Stimulated activated CD4-positive, alpha-beta T cell treated with anti-CD3 and anti-CD28 coated beads, Interleukin-4, amount 100 ng/mL, for 48 hours (primary cell): Measurements from ENCODE around the gene COX17.

Experiments
- DNase-seq, 2 donors: peaks; one replicate each; pipeline ENCODE4 v3.0.0-alpha.2; 2020; ENCODE audit warnings: low read depth in 2 of 2

COX17 gene

DNA sequence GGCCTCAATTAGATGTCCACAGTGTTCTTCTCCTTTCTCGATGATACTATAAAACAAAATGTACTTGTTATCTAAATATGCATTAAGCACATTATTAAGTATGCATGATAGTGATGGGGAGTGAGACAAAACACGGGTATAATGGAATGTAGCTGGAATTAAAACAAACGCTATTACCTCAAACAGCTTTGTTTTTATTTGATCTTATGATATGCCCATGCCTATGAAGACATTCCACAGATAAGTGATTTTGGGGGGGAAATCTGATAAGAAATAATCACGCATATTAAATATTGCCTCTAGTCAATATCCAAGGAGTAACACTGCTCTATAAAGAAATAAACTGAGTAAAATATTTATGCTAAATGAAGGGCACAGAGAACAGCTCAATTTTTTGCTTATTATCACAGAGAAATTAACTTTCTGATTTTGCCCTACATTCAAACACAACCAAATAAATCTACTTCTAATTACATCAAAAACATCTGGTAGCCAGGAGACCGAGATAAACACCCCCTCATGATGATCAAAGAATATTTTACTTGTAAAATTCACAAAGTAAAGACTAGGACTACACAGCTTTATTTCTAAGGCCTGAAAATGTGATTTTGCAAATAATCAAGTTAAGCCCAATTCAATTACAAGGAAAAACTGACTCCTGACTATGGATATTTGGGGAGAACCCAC lies 1.9 kb downstream of the COX17 start:
- no peak for DNase-seq

DNA sequence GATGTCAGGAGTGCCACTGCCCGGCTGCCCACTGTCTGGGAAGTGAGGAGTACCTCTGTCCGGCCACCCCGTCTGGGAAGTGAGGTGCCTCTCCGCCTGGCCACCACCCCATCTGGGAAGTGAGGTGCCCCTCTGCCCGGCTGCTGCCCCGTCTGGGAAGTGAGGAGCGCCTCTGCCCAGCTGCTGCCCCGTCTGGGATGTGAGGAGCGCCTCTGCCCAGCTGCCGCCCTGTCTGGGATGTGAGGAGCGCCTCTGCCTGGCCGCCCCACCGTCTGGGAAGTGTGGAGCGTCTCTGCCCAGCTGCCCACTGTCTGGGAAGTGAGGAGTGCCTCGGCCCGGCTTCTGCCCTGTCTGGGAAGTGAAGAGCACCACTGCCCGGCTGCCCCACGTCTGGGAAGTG lies 3.3 kb downstream of the COX17 start:
- DNase-seq, result no peak

DNA sequence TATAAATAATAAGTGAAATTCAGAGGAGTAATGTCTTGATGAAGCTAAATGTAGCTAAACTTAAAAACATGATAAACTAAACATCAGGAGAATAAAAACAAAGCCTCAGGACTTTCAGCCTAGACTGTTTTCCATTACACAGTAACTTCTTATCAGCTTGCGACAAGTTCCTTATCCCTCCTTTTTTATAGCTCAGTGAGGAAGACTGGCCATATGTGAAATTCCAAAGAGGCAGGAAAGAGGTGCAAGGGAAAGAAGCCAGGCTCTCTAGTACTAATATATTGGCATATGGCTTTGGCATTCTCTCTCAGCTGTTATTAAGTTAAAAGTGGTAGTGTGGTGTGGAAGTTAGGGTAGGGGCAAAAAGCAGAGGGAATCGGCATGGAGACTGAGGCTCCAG lies 4.4 kb downstream of the COX17 start:
- DNase-seq, result no peak

DNA sequence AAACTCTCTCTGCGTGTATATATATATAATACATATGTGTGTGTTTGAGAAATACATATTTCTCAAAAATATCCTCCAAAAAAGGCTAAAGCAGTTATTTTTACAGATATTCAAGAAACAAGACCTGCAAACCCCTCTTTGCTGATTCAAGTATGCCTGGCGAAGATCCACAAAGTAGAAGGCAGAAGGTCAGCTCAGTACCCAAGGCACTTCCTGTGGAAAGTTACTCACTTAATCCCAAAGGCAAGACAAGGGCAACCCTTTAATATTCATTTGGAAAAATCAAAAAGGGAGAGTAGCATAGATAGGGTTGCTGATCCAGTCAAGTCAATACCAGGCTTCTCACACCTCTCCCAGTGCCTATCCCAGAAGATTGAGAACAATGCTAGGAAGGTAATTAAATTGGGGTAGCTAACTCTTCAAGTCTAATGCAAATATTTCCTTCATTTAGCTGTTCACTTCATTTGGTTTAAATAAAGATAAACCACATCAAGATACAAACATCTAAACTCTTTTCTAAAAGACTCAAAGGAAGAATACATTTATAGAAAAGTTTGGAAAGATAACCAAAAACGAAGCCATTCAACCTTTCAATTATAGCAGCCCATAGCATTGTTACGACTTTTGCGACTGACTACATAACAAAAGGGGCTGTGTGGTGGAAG lies 7.2 kb downstream of the COX17 start:
- DNase-seq, result no peak

DNA sequence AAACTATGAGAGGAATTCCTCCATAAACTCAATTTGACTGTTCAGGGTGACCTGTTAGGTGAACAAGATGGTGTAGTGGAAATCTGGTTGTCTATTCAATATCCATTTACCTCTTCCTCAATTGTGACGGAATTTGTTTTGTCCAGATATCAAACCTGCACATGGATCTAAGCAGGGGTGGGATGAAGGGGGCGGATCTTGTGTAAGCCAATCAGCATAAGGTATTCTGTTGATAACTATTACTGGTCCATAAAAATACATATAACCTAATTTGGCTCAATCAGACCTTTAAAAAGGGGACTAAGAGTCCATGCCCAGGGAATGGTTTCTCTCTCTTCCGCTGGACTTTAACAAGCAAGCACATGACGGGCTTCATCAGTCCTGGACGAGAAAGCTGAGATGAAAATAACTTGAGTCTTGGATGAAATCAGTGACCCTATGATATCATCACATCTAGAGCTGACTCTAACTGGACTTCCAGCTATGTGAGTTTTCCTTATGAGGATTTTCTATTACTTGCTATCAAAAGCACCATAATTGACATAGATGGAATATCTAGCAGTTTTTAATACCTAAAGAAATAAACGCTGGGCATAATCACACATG lies 11.1 kb downstream of the COX17 start:
- DNase-seq, result no peak

DNA sequence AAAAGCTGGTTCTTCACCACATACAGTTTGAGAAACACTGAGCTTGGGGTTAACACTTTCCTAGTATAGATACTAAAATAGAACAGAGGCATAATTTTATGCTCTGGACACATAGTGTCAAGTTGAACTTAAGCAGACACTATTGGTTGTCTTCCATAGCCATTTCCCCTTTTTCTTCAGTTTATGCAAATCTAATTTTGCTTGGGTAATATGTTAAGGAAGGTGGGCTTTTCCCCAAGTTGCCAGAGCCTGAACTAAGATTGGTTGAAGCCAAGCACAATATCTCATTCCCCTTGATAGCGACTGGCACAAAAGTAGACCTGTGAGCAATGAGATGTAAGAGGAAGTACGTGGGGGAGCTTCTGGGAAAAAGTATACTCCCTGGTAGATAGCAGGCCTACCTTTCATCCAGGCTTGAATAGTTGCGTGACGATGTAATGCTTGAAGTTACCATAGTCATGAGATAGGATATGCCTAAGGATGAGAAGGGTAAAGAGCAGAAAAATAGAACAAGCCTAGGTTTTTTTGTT lies 12.3 kb downstream of the COX17 start:
- no peak for DNase-seq

DNA sequence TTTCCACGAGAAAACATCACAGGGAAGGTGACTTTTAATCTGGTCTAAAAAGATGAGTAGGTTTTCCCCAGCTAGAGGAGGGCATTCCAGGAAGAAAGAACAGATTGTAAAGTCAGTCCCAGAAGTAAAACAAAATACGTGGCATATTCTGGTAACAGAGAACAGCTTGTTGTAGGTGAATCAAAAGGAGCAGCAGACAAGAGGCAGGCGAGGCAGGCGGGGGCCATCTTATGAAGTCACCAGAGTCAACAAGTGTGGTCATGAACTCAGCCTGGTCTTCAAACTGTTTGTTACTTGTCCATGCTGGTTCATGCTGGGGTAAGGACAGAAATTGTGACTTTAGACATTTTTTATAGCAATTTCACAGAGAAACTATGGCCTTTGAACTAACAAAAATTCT lies 12.8 kb downstream of the COX17 start:
- no peak for DNase-seq

DNA sequence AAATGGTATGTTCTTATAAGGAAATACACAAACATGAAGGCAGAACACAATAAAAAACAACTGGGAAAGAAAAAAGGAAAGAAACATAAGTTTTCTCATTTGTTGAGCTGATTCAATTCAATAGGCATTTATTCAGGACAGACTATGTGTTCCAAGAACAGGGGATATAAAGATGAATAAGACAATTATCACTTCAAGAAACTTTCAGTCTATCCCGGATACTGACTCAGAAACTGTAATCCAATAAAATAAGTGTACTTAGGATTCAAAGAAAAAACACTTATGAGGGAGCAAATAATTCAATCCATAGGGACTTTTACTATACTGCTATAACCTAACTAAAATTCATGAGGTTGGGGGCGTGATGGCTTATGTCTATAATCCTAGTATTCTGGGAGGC lies 13.3 kb downstream of the COX17 start:
- DNase-seq, result no peak

DNA sequence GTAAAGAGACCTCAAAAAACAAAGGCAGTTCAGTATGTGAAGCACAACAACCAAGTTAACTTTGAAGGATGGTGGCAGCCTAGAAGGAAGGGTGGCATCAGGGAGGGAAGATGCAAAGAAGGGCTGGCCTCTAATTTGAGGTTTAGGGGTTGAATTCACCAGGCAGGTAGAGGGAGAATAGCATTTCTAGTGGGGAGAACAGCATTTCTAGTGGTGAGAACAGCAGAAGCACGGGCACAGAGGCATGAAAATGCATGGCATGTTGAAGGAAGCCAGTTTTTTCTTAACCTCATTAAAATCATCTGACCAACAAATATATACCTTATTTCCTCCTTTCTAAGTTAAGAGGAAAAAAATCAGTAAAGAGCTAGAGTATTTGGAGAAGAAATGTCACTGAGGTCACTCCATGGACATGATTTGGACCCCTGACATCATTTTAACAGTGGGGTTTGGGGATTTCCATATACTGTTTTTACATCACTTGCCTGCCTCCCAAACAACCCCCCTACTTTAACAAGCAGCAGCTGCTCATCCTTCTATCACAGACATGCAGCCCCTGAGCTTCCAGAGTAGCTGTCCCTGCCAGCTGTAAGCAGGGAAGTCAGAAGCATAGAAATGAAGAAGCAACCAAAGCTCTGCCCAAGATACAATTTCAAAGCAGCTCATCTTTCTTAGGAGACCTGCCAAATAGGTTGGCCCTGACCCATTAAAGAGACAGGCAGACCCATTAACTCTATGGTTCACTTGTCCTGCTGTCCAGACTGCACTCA lies 14.4 kb downstream of the COX17 start:
- no peak for DNase-seq

DNA sequence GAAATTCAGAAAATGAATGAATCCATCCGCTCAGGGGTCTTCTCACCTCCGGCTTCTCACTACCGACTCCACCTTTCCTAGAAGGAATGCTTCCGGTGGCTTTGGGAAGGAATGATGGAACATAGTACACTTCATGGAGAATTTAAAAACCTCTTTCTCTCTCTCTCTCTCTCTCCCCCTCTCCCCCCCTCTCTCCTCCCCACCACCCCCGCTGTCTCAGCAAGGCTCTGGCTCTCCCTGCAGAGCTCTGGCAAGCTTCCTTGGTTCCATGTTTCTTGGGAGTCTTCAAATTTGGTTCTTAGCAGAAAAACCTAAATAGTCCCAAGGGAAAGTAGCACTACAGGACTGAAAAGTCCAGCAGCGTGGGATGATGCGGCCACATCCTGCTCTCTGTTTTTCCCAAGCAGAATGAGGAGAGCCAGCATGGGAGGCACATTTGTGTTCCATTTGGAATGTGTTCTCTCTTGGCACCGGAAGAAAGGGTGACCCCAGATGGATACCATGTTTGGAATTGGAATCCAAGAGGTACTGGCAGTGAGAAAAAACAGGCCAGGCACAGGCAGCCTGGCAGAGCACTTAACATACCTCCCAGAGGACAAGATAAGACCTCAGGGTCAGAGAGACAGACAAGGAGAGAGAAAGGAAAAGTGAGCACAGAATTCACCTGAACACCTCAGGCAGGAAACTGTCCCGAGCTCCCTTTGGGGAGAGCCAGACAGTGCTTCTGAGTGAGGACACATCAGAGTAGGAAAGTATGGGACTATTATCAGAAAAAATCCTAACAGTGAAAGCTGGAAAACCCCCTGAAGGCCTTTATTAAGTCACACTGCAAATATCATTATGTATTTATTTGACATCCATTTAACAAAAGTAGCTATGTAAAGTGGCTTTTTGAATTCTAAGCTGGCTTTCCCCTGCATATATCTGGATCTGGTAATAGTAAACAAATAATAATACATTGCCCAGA lies 16.4 kb downstream of the COX17 start, which contains the start of gene POPDC2:
Gene POPDC2, minus strand, starts transcription at position 116 of the 967 bp plus-strand sequence. CDS start 166 bp downstream, outside the sequence.
- no peak for DNase-seq

DNA sequence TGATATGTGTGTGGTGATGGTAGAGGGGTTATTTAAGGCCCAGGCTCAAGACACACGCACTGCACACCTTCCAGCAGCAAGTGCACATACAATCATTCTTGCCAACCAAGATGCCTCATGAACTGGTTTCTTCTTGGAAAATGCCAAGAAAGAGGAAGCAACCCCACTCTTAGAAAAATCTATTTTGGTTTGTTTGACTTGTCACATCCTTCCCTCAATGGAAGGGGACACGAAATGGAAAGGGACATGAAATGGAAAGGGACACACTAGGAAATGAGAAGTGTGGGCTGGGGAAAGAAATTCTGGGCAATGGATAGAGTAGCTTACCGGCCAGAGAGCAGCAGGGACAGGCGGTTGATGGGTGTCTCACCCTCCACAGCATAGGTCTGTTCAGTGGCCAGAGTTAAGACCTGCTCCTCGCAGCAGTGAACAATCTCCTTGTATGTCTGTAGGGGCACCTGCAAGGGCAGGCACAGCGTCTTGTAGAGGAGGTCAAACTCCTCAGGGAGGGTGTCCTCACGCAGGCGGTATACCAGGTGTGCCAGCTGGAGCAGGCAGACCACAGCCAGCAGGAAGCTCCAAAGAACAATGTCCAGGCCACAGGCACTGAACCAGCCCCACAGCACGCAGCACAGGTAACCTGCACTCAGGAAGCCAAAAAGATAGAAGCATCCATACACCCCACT lies 17.5 kb downstream of the COX17 start:
- no peak for DNase-seq

DNA sequence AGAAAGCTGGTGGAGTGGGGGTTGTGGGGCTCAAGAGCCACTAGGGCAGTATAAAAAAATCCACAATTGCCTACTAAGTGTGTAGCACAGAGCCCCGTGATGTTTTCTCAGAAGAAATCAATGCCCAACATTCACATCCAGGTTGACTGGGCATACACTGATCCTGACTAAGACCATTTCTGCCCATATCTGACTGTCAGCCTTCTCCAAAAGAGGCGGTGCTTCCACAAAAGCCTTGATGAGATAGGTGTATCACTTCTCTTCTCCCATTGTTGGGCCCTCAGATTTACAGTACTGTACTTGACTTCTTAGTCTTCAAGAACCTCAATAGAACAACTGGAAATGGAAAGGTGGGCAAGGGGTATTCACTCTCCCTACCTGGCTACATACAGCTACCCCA lies 18.2 kb downstream of the COX17 start:
- DNase-seq, result no peak

DNA sequence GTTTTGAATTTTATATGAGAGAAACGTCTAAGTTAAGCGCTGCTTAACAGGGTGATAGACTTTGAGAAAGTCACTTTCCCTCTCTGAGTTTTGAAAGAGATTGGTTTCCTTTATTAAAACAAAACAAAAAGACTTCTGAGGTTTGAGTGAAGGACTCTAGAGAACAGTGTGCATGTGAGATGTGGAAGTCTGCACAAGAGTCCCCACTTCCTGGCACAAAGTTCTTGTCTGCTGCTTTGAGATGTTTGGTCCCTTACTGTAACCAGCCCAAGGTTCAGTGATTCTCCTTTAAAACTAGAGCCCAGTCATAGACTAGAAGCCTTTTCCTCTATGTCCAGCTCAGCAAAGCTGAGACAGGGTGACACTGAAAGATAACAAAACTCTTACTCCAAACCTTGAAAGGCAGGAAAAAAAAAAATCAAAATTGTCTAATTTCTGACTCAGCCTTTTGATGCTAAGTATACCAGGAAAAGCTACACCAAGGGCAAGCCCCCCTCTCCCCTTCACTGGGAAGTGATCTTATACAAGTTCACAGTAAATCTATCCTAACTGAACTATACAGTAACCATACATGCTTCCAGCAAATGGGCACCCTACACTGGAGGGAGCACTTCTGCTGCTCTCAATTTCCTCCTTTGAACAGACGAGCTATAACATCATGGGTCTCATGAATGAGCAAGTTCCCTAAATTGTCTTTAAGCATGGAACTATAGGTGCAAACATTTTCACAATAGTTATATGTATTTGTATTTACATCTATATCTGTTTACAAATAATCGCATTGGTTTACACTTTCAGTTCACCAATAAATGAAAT lies 19.1 kb downstream of the COX17 start:
- no peak for DNase-seq

DNA sequence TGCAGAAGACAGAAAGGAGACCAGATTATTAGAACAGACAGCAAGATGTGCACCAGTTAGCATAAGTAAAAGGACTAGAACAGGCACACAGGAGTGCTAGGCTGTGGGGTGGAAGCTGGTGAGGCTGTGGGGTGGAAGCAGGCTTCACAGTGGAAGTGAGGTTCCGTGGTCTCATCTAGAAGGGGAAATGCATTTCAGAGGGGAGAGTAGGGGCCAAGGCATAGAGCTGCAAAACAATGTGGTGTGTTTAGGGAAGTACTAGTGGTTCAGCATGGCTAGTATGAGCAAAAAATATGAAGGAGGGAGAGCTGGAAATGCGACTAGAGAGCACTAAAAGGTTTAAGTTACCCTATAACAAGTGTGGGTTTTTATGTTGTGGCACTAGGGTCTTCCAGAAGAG lies 23.3 kb downstream of the COX17 start:
- DNase-seq, result no peak

DNA sequence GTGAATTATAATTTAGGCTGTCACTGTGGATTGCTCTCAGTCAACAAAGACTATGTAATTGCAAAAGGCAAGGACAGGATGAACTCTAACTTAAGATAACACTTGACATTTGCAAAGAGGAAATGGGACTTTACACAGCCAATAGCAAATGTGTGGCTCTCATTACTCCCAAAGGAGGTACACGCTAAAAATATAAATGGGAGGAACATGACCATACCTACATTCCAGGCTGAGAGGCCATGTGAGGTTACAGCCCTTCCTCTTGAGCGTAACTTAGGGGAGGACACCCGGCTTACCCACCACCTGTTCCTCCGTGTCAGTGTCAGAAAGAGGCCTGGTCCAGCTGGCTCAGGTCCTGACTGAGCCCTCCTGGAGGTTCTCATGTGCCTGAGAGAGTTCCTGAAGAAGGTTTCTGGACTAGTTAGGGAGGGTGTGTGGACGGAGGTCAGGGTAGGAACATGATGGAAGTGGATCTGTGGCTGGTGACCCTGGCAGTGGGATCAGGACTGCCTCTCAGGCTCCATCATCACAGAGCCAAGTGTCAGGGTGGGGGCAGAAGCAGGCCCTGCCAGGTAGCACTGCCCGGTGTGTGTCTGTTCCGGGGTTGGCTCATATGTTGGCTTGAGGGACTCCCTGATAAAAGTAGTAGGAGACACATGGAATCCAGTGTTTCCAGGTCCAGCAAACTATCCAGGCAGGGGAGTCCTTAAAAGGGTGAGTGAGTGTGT lies 24.7 kb downstream of the COX17 start:
- DNase-seq, result no peak

DNA sequence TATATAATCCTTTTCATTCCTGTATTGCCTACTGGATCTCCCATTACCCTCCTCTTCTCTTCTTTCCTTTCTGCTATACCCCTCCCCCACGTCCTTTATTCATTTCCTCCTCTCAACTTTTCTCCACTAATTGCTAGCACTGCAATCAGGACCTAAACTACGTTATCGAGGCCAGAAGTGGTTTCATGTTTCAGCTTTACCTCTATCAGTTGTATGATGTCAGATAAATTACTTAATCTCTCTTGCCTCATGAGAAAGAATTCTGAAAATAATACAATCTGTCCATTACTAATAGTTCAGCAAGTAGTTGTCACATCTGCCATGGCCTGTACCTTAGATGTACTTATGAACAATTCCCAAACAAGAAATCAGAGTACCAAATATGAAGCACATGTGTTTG lies 27.4 kb downstream of the COX17 start:
- DNase-seq, result no peak

DNA sequence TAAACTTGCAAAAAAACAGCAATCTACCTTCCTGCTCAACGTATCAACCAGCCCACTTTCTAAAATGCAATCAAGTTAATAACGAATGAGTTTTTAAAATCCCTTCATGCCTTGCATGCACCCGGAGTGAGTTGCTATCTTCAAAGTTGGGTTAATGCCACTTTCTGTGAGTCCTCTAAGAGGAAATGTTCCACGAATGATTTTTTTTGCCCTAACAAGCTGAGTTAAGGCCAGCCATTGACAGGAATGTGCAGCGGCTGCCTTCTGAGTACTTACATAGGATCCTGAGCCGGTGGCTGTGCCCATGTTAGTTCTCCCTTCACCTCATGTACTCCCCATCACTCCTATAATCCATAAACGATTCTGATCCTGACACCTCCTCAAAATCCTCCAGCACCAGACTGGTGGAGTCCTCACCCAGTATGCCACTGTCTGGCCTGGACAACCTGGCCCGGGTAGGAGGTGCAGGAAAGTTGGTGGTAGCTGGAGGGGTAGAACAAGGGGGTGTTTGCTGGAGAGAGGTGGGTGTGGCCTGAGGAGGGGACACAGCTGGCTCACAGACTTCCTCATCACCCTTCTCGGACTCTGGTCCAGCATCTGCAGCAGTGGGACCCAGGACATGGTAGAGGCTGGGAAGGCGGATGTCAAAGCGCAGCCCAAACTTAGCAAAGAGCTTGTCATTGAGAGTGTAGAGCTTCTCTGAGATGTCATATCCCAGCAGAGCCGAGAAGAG lies 29.2 kb downstream of the COX17 start:
- no peak for DNase-seq

DNA sequence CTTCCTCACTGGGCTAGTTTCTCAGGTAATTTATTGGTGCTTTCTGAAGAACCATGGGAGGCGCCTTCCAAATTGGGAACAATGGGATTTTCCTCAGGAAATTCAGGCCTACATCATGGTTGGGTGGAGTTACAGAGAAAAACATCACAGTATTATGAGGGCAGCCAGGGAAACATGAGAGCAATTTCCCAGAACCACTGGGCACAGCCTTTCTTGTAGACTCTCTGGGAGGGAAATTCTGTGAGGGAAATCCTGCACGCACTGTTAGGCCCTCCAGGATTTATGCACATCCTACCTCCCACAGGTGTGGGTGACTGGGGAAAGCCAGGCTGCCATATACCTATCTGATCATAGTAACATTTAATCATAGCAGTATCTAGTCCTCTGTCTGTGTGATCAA lies 30.0 kb downstream of the COX17 start:
- no peak for DNase-seq
